Neural cell (in vitro differentiated cells): ENCODE results near the gene ARNT2.

ENCODE experiments used
- POLR2AphosphoS5 ChIP-seq: IDR thresholded peaks from 2 replicates; pipeline ENCODE4 v1.6.1; 2012
- REST ChIP-seq: IDR thresholded peaks from 2 replicates; pipeline ENCODE4 v1.6.1; 2012; ENCODE audit warnings: borderline replicate concordance
- TF ChIP-seq, protein P1 (sequence below): fragments of 450-650 bp; IDR thresholded peaks from 2 replicates; pipeline ENCODE4 v1.5.1; 2014; ENCODE audit warnings: antibody characterized with exemption, mild to moderate bottlenecking, moderate library complexity; ENCODE audit not compliant: poor library complexity, severe bottlenecking

GRCh38 chr15:80371924-80372323 lies 32.3 kb upstream of the ARNT2 start:
- TF ChIP-seq POLR2AphosphoS5 (no peak), REST (no peak)
- TF ChIP-seq, protein P1, sequence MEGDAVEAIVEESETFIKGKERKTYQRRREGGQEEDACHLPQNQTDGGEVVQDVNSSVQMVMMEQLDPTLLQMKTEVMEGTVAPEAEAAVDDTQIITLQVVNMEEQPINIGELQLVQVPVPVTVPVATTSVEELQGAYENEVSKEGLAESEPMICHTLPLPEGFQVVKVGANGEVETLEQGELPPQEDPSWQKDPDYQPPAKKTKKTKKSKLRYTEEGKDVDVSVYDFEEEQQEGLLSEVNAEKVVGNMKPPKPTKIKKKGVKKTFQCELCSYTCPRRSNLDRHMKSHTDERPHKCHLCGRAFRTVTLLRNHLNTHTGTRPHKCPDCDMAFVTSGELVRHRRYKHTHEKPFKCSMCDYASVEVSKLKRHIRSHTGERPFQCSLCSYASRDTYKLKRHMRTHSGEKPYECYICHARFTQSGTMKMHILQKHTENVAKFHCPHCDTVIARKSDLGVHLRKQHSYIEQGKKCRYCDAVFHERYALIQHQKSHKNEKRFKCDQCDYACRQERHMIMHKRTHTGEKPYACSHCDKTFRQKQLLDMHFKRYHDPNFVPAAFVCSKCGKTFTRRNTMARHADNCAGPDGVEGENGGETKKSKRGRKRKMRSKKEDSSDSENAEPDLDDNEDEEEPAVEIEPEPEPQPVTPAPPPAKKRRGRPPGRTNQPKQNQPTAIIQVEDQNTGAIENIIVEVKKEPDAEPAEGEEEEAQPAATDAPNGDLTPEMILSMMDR = no peak
